Measurements from ENCODE around the gene HOXB9. TPM values are rescaled to one million over a fixed set of nuclear protein-coding genes. Genes with fewer than 3 reads are reported as not detected.

The HOXB9 gene
- total and polyA plus RNA-seq, 10 of the 15 experiments (the other 5 are each of a cell fraction or from before 2014, with no cell fraction given), result 0.01 to 0.49 (median 0.09) TPM; not detected in 5

DNA sequence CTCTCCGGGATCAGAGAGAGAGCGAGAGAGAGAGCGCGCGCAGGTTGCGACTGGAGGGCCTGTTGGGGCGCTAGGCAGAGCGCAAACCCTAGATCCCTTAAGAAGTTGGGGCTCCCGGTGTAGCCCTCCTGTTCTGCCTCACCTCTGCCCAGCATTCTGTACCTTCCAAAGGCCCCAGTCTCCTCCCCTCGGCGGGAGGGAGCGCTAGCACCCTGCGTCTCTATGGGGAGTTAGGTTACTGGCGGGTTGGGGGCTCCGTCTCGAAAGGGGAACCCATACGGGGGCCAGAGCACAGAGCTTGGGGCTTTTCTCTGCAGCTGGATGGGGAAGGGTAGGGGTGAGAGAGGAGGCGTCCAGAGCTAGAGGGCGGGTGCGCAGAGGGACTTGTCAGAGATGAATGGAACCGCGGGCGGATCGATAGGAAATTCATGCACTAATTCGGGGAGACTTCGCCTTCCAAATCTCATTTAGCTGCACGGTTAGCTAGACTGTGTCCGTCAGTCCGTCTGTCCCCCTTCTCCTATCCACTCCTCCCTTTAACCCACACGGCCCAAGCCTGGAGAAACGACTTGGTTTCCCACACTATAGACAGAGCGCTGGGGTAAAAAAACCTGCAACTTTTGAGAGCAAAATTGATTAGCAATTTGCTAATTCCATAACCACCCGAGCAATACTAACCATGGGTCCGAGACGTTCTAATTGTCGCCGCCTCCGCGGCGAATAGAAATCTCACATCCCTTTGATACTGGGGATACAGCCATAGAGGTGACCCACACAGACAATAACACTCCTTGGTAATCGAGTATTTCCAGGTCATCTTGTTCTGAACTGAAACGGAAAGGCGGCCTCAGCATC is 47.3 kb downstream of the HOXB9 start (continued):
- TF ChIP-seq, protein P1, sequence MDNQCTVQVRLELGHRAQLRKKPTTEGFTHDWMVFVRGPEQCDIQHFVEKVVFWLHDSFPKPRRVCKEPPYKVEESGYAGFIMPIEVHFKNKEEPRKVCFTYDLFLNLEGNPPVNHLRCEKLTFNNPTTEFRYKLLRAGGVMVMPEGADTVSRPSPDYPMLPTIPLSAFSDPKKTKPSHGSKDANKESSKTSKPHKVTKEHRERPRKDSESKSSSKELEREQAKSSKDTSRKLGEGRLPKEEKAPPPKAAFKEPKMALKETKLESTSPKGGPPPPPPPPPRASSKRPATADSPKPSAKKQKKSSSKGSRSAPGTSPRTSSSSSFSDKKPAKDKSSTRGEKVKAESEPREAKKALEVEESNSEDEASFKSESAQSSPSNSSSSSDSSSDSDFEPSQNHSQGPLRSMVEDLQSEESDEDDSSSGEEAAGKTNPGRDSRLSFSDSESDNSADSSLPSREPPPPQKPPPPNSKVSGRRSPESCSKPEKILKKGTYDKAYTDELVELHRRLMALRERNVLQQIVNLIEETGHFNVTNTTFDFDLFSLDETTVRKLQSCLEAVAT (IDR thresholded peaks at IDR 0.05), result peak; percentile 77; the same call in 1 of the 2 replicates
- TF ChIP-seq CHD2 (IDR thresholded peaks at IDR 0.05; ENCODE audit: borderline replicate concordance, low read depth, low read length) (0 out of 2 replicates have a peak, but pooled peaks have one; percentile 42), STAT1 (conservative IDR thresholded peaks at IDR 0.05) (peak; percentile 68; the same call in 1 of the 2 replicates), CEBPB (IDR thresholded peaks at IDR 0.05; ENCODE audit: borderline replicate concordance in 1 of 2, low read depth in 2 of 2, low read length in 2 of 2) (no peak), TBL1XR1 (IDR thresholded peaks at IDR 0.05; ENCODE audit: low read depth, low read length) (0 out of 2 replicates have a peak, but pooled peaks have one; percentile 13), NBN (IDR thresholded peaks at IDR 0.05) (peak; percentile 22; the same call in 1 of the 2 replicates), SIN3A (IDR thresholded peaks at IDR 0.05; ENCODE audit: low read depth, low read length) (no peak), GATAD2B (conservative IDR thresholded peaks at IDR 0.05; ENCODE audit: low read depth) (0 out of 2 replicates have a peak, but pooled peaks have one; percentile 15), TAF1 (IDR thresholded peaks at IDR 0.05; ENCODE audit: borderline replicate concordance, low read depth, low read length) (0 out of 2 replicates have a peak, but pooled peaks have one; percentile 2), ZNF274 (IDR thresholded peaks at IDR 0.05; ENCODE audit: insufficient read depth, insufficient read length) (no peak), NR2C1 (IDR thresholded peaks at IDR 0.05) (peak; percentile 33; the same call in 1 of the 2 replicates), RCOR1 (conservative IDR thresholded peaks at IDR 0.05; ENCODE audit: low read depth, low read length) (0 out of 2 replicates have a peak, but pooled peaks have one; percentile 32)
- TF ChIP-seq, protein P2, sequence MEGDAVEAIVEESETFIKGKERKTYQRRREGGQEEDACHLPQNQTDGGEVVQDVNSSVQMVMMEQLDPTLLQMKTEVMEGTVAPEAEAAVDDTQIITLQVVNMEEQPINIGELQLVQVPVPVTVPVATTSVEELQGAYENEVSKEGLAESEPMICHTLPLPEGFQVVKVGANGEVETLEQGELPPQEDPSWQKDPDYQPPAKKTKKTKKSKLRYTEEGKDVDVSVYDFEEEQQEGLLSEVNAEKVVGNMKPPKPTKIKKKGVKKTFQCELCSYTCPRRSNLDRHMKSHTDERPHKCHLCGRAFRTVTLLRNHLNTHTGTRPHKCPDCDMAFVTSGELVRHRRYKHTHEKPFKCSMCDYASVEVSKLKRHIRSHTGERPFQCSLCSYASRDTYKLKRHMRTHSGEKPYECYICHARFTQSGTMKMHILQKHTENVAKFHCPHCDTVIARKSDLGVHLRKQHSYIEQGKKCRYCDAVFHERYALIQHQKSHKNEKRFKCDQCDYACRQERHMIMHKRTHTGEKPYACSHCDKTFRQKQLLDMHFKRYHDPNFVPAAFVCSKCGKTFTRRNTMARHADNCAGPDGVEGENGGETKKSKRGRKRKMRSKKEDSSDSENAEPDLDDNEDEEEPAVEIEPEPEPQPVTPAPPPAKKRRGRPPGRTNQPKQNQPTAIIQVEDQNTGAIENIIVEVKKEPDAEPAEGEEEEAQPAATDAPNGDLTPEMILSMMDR (IDR thresholded peaks at IDR 0.05 in 2 of 3, conservative IDR thresholded peaks at IDR 0.05 in 1 of 3; ENCODE audit: control insufficient read depth in 2 of 3, extremely low read depth in 1 of 3, insufficient read depth in 1 of 3, low read depth in 3 of 3, low read length in 3 of 3), result peak in 2 of 3 experiments; percentile 4 to 16; a peak in 1 of 6 replicates
- TF ChIP-seq, protein P3, sequence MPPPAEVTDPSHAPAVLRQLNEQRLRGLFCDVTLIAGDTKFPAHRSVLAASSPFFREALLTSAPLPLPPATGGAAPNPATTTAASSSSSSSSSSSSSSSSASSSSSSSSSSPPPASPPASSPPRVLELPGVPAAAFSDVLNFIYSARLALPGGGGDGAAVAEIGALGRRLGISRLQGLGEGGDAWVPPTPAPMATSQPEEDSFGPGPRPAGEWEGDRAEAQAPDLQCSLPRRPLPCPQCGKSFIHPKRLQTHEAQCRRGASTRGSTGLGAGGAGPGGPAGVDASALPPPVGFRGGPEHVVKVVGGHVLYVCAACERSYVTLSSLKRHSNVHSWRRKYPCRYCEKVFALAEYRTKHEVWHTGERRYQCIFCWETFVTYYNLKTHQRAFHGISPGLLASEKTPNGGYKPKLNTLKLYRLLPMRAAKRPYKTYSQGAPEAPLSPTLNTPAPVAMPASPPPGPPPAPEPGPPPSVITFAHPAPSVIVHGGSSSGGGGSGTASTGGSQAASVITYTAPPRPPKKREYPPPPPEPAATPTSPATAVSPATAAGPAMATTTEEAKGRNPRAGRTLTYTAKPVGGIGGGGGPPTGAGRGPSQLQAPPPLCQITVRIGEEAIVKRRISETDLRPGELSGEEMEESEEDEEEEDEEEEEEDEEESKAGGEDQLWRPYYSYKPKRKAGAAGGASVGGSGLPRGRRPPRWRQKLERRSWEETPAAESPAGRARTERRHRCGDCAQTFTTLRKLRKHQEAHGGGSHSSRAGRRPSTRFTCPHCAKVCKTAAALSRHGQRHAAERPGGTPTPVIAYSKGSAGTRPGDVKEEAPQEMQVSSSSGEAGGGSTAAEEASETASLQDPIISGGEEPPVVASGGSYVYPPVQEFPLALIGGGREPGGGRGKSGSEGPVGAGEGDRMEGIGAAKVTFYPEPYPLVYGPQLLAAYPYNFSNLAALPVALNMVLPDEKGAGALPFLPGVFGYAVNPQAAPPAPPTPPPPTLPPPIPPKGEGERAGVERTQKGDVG (CRISPR knock-in tag; IDR thresholded peaks at IDR 0.05), result no peak
- TF ChIP-seq, protein P4, sequence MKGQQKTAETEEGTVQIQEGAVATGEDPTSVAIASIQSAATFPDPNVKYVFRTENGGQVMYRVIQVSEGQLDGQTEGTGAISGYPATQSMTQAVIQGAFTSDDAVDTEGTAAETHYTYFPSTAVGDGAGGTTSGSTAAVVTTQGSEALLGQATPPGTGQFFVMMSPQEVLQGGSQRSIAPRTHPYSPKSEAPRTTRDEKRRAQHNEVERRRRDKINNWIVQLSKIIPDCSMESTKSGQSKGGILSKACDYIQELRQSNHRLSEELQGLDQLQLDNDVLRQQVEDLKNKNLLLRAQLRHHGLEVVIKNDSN (IDR thresholded peaks at IDR 0.05; ENCODE audit: borderline replicate concordance, extremely low read length, insufficient read depth, low read depth, low read length), result no peak
